Ishikawa (cell line): ENCODE data around the gene BSX.
A peak's percentile ranks its signal among the peaks of the same experiment; 100 is the strongest.

Experiments used
- CEBPB ChIP-seq: IDR thresholded peaks from 2 replicates; pipeline ENCODE4 v1.6.1; 2012
- CREB1 ChIP-seq: IDR thresholded peaks from 2 replicates; pipeline ENCODE4 v1.6.1; 2012; ENCODE audit warnings: low read depth
- EGR1 ChIP-seq: IDR thresholded peaks from 2 replicates; pipeline ENCODE4 v1.6.1; 2012
- EP300 ChIP-seq: IDR thresholded peaks from 2 replicates; pipeline ENCODE4 v1.6.1; 2012; ENCODE audit warnings: borderline replicate concordance
- RAD21 ChIP-seq: IDR thresholded peaks from 2 replicates; pipeline ENCODE4 v1.6.1; 2012; ENCODE audit warnings: low read depth
- TAF1 ChIP-seq: IDR thresholded peaks from 2 replicates; pipeline ENCODE4 v1.6.1; 2012; ENCODE audit warnings: low read depth, mild to moderate bottlenecking
- TCF12 ChIP-seq: IDR thresholded peaks from 2 replicates; pipeline ENCODE4 v1.6.1; 2012; ENCODE audit warnings: low read depth
- TEAD4 ChIP-seq: IDR thresholded peaks from 2 replicates; pipeline ENCODE4 v1.6.1; 2012
- ZBTB7A ChIP-seq: IDR thresholded peaks from 2 replicates; pipeline ENCODE4 v1.6.1; 2012; ENCODE audit warnings: low read depth
- TF ChIP-seq, protein P1 (sequence below): IDR thresholded peaks from 2 replicates; pipeline ENCODE4 v1.6.1; 2012; ENCODE audit warnings: low read depth, mild to moderate bottlenecking
- TF ChIP-seq, protein P2 (sequence below): IDR thresholded peaks from 2 replicates; pipeline ENCODE4 v1.6.1; 2012
- TF ChIP-seq, protein P3 (sequence below): IDR thresholded peaks from 2 replicates; pipeline ENCODE4 v1.6.1; 2012

DNA sequence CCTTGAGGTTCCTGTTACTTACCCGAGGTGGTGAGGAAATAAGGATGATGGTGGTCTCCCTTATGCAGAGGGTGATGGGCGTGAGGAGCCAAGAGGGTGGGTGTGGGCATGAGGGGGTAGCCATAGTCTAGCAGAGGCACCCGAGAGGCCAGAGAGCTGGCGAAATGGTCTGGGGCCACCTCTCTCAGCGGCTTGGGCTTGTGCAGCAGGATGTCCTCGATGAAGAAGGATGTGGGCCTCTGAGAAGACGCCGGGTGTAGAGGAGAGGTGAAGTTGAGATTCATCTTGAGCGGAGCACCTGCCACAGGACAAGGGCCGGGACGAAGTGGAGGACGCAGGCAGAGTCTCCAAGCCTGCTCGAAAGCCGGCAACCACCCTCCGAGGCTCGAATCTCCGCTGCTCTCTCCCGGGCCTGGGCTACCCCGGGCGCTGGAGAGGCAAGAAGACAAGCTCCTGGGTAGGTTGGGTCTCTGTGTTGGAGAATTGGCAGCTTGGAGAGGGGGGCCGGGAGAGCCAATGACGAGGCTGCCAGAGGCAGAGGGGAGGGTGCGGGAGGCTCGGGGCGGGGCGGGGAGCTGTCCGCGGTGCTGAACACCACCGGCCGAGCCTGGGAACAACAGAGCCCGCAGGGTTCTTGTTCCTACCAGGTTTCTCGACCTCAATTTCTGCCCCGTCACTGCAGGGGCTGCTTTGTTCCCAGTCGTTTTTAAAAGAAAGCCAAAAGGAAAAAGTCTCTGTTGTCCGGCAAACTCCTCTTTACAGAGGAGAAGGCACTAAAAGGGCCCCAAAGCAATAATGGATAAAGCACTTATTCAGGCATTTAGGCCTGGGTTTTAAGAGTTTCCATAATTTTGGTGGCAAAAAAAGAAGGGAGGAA lies at the start of gene BSX:
- TF ChIP-seq EP300 (no peak), CEBPB (no peak), EGR1 (no peak), TAF1 (no peak), ZBTB7A (no peak), CREB1 (no peak), TCF12 (no peak), RAD21 (no peak), TEAD4 (no peak)
- TF ChIP-seq, protein P1, sequence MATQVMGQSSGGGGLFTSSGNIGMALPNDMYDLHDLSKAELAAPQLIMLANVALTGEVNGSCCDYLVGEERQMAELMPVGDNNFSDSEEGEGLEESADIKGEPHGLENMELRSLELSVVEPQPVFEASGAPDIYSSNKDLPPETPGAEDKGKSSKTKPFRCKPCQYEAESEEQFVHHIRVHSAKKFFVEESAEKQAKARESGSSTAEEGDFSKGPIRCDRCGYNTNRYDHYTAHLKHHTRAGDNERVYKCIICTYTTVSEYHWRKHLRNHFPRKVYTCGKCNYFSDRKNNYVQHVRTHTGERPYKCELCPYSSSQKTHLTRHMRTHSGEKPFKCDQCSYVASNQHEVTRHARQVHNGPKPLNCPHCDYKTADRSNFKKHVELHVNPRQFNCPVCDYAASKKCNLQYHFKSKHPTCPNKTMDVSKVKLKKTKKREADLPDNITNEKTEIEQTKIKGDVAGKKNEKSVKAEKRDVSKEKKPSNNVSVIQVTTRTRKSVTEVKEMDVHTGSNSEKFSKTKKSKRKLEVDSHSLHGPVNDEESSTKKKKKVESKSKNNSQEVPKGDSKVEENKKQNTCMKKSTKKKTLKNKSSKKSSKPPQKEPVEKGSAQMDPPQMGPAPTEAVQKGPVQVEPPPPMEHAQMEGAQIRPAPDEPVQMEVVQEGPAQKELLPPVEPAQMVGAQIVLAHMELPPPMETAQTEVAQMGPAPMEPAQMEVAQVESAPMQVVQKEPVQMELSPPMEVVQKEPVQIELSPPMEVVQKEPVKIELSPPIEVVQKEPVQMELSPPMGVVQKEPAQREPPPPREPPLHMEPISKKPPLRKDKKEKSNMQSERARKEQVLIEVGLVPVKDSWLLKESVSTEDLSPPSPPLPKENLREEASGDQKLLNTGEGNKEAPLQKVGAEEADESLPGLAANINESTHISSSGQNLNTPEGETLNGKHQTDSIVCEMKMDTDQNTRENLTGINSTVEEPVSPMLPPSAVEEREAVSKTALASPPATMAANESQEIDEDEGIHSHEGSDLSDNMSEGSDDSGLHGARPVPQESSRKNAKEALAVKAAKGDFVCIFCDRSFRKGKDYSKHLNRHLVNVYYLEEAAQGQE: peak; percentile 95
- TF ChIP-seq, protein P2, sequence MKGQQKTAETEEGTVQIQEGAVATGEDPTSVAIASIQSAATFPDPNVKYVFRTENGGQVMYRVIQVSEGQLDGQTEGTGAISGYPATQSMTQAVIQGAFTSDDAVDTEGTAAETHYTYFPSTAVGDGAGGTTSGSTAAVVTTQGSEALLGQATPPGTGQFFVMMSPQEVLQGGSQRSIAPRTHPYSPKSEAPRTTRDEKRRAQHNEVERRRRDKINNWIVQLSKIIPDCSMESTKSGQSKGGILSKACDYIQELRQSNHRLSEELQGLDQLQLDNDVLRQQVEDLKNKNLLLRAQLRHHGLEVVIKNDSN: no peak
- TF ChIP-seq, protein P3, sequence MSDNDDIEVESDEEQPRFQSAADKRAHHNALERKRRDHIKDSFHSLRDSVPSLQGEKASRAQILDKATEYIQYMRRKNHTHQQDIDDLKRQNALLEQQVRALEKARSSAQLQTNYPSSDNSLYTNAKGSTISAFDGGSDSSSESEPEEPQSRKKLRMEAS: 0 out of 2 replicates have a peak, but pooled peaks have one; percentile 17
